HEK293 (cell line): ENCODE measurements around the gene BEST3.

Experiments used
- GLIS2 ChIP-seq: fragments of 450-650 bp; formaldehyde crosslinking; IDR thresholded peaks from 2 replicates; pipeline ENCODE4 v1.5.1; 2016; ENCODE audit warnings: missing biosample characterization, missing genetic modification characterization
- HOXC10 ChIP-seq: sonication (generic); formaldehyde crosslinking; IDR thresholded peaks from 2 replicates; pipeline ENCODE4 v1.8.1; 2023; ENCODE audit warnings: mild to moderate bottlenecking, missing genetic modification reagents
- KLF10 ChIP-seq: fragments of 450-650 bp; IDR thresholded peaks from 2 replicates; pipeline ENCODE4 v1.5.1; 2018; ENCODE audit warnings: missing biosample characterization, mild to moderate bottlenecking, missing genetic modification characterization
- PBX3 ChIP-seq: sonication (generic); formaldehyde crosslinking; IDR thresholded peaks from 2 replicates; pipeline ENCODE4 v1.8.1; 2022; ENCODE audit warnings: mild to moderate bottlenecking, moderate library complexity, missing genetic modification reagents
- PRDM1 ChIP-seq: fragments of 450-650 bp; formaldehyde crosslinking; IDR thresholded peaks from 2 replicates; pipeline ENCODE4; 2016; ENCODE audit warnings: missing biosample characterization, missing genetic modification characterization
- SALL2 ChIP-seq: fragments of 450-650 bp; formaldehyde crosslinking; IDR thresholded peaks from 2 replicates; pipeline ENCODE4 v1.5.0; 2017; ENCODE audit warnings: missing biosample characterization, mild to moderate bottlenecking, missing genetic modification characterization, borderline replicate concordance
- TSHZ1 ChIP-seq: fragments of 450-650 bp; formaldehyde crosslinking; IDR thresholded peaks from 2 replicates; pipeline ENCODE4 v1.5.1; 2016; ENCODE audit warnings: missing biosample characterization, missing genetic modification characterization, borderline replicate concordance
- ZEB2 ChIP-seq: fragments of 450-650 bp; formaldehyde crosslinking; IDR thresholded peaks from 2 replicates; pipeline ENCODE4 v1.5.1; 2016; ENCODE audit warnings: missing biosample characterization, missing genetic modification characterization
- ZNF121 ChIP-seq: fragments of 450-650 bp; formaldehyde crosslinking; IDR thresholded peaks from 2 replicates; pipeline ENCODE4 v1.5.1; 2016; ENCODE audit warnings: missing biosample characterization, missing genetic modification characterization
- ZNF148 ChIP-seq: fragments of 450-650 bp; formaldehyde crosslinking; IDR thresholded peaks from 2 replicates; pipeline ENCODE4 v1.5.0; 2017; ENCODE audit warnings: missing biosample characterization, missing genetic modification characterization, borderline replicate concordance
- ZNF302 ChIP-seq: fragments of 450-650 bp; formaldehyde crosslinking; IDR thresholded peaks from 2 replicates; pipeline ENCODE4 v1.5.1; 2016; ENCODE audit warnings: missing biosample characterization, missing genetic modification characterization, low read depth
- ZNF335 ChIP-seq: fragments of 450-650 bp; formaldehyde crosslinking; conservative IDR thresholded peaks from 2 replicates; pipeline ENCODE4 v1.5.1; 2016; ENCODE audit warnings: missing biosample characterization, missing genetic modification characterization
- ZNF341 ChIP-seq: fragments of 450-650 bp; formaldehyde crosslinking; IDR thresholded peaks from 2 replicates; pipeline ENCODE4; 2016; ENCODE audit warnings: low read depth, missing biosample characterization, missing genetic modification characterization
- ZNF404 ChIP-seq: fragments of 450-650 bp; formaldehyde crosslinking; IDR thresholded peaks from 2 replicates; pipeline ENCODE4 v1.5.1; 2017; ENCODE audit warnings: missing biosample characterization, missing genetic modification characterization
- ZNF571 ChIP-seq: fragments of 450-650 bp; formaldehyde crosslinking; IDR thresholded peaks from 2 replicates; pipeline ENCODE4 v1.5.0; 2017; ENCODE audit warnings: missing biosample characterization, missing genetic modification characterization
- ZNF600 ChIP-seq: fragments of 450-650 bp; formaldehyde crosslinking; IDR thresholded peaks from 2 replicates; pipeline ENCODE4 v1.5.1; 2016; ENCODE audit warnings: missing biosample characterization, missing genetic modification characterization
- ZNF621 ChIP-seq: fragments of 450-650 bp; formaldehyde crosslinking; IDR thresholded peaks from 2 replicates; pipeline ENCODE4 v1.5.1; 2017; ENCODE audit warnings: missing biosample characterization, missing genetic modification characterization
- ZNF623 ChIP-seq: fragments of 450-650 bp; formaldehyde crosslinking; IDR thresholded peaks from 2 replicates; pipeline ENCODE4 v1.5.1; 2016; ENCODE audit warnings: missing biosample characterization, missing genetic modification characterization
- ZNF660 ChIP-seq: fragments of 450-650 bp; IDR thresholded peaks from 2 replicates; pipeline ENCODE4 v1.5.1; 2018; ENCODE audit warnings: missing biosample characterization, mild to moderate bottlenecking, missing genetic modification characterization
- ZNF843 ChIP-seq: fragments of 450-650 bp; formaldehyde crosslinking; IDR thresholded peaks from 2 replicates; pipeline ENCODE4 v1.5.1; 2016; ENCODE audit warnings: missing biosample characterization, missing genetic modification characterization
- TF ChIP-seq, protein P1 (sequence below): fragments of 450-650 bp; formaldehyde crosslinking; conservative IDR thresholded peaks from 2 replicates; pipeline ENCODE4 v1.5.1; 2016; ENCODE audit warnings: low read depth, missing biosample characterization, missing genetic modification characterization
- TF ChIP-seq, protein P2 (sequence below): fragments of 450-650 bp; formaldehyde crosslinking; IDR thresholded peaks from 2 replicates; pipeline ENCODE4 v1.5.1; 2016; ENCODE audit warnings: missing biosample characterization, missing genetic modification characterization
- TF ChIP-seq, protein P3 (sequence below): fragments of 450-650 bp; formaldehyde crosslinking; IDR thresholded peaks from 2 replicates; pipeline ENCODE4 v1.5.1; 2016; ENCODE audit warnings: missing biosample characterization, missing genetic modification characterization, borderline replicate concordance

BEST3 gene

GRCh38 chr12:69688471-69689427 is 10.4 kb downstream of the BEST3 start (continued):
- TF ChIP-seq ZNF121 (tag by site-specific recombination) (no peak), ZNF660 (tag by site-specific recombination) (peak; percentile 74), ZEB2 (0 out of 2 replicates have a peak, but pooled peaks have one; percentile 34), GLIS2 (peak; percentile 77), ZNF623 (tag by site-specific recombination) (no peak), PBX3 (CRISPR knock-in tag) (no peak), ZNF843 (no peak), KLF10 (tag by site-specific recombination) (no peak), ZNF341 (tag by site-specific recombination) (no peak), ZNF404 (no peak), SALL2 (tag by site-specific recombination) (no peak), ZNF600 (peak; percentile 60), ZNF571 (tag by site-specific recombination) (no peak), ZNF148 (tag by site-specific recombination) (no peak), HOXC10 (CRISPR knock-in tag) (no peak), ZNF302 (tag by site-specific recombination) (no peak), TSHZ1 (tag by site-specific recombination) (no peak), ZNF335 (tag by site-specific recombination) (peak; percentile 65), PRDM1 (tag by site-specific recombination) (no peak), ZNF621 (no peak)
- TF ChIP-seq, protein P1, sequence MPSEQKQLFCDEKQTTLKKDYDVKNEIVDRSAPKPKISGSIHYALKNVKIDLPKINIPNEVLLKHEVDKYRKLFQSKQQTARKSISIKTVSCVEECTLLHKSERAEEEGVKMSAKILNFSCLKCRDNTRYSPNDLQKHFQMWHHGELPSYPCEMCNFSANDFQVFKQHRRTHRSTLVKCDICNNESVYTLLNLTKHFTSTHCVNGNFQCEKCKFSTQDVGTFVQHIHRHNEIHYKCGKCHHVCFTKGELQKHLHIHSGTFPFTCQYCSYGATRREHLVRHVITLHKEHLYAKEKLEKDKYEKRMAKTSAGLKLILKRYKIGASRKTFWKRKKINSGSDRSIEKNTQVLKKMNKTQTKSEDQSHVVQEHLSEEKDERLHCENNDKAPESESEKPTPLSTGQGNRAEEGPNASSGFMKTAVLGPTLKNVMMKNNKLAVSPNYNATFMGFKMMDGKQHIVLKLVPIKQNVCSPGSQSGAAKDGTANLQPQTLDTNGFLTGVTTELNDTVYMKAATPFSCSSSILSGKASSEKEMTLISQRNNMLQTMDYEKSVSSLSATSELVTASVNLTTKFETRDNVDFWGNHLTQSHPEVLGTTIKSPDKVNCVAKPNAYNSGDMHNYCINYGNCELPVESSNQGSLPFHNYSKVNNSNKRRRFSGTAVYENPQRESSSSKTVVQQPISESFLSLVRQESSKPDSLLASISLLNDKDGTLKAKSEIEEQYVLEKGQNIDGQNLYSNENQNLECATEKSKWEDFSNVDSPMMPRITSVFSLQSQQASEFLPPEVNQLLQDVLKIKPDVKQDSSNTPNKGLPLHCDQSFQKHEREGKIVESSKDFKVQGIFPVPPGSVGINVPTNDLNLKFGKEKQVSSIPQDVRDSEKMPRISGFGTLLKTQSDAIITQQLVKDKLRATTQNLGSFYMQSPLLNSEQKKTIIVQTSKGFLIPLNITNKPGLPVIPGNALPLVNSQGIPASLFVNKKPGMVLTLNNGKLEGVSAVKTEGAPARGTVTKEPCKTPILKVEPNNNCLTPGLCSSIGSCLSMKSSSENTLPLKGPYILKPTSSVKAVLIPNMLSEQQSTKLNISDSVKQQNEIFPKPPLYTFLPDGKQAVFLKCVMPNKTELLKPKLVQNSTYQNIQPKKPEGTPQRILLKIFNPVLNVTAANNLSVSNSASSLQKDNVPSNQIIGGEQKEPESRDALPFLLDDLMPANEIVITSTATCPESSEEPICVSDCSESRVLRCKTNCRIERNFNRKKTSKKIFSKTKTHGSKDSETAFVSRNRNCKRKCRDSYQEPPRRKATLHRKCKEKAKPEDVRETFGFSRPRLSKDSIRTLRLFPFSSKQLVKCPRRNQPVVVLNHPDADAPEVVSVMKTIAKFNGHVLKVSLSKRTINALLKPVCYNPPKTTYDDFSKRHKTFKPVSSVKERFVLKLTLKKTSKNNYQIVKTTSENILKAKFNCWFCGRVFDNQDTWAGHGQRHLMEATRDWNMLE (tag by site-specific recombination), result peak; percentile 58
- TF ChIP-seq, protein P2, sequence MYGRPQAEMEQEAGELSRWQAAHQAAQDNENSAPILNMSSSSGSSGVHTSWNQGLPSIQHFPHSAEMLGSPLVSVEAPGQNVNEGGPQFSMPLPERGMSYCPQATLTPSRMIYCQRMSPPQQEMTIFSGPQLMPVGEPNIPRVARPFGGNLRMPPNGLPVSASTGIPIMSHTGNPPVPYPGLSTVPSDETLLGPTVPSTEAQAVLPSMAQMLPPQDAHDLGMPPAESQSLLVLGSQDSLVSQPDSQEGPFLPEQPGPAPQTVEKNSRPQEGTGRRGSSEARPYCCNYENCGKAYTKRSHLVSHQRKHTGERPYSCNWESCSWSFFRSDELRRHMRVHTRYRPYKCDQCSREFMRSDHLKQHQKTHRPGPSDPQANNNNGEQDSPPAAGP (tag by site-specific recombination), result no peak
- TF ChIP-seq, protein P3, sequence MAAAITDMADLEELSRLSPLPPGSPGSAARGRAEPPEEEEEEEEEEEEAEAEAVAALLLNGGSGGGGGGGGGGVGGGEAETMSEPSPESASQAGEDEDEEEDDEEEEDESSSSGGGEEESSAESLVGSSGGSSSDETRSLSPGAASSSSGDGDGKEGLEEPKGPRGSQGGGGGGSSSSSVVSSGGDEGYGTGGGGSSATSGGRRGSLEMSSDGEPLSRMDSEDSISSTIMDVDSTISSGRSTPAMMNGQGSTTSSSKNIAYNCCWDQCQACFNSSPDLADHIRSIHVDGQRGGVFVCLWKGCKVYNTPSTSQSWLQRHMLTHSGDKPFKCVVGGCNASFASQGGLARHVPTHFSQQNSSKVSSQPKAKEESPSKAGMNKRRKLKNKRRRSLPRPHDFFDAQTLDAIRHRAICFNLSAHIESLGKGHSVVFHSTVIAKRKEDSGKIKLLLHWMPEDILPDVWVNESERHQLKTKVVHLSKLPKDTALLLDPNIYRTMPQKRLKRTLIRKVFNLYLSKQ (tag by site-specific recombination), result no peak
